ENCODE results near the gene ING4.

The ING4 gene

DNA sequence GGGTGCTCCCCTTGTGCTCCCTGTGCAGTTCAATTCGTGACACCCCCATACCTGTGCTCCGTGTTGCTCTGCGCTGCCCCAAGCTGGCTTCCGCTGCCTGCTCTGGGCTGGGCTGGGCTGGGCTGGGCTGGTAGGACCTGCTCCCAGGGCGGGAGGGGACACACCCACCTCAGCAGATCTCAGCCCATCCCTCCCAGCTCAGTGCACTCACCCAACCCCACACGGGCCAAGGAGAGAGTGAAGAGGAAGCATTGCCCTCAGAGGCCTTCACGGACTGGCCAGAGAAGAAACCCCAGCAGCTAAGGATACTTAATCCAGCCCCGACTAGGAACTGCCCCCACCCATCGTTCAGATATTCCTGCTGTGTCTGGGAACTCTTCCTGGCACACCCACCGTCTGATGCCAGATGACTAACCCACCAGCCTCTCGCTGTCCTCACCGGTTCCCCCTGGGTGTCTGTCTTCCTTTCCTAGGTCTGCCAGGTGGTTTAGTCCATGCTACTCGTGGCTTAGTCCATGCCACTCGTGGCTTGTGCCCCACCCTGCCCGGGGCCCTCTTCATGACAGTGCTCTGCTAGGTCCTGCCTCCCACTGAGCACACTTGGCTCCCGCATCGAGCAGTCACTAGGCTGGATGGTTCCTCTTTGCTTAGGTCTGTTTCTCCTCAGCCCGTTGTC lies 26.9 kb downstream of the ING4 start, which contains the start of gene LPAR5:
LPAR5 (minus strand) TSS at position 104 of the 676 bp plus-strand sequence. CDS start 14,711 bp downstream, outside the sequence.
- DNase-seq (ENCODE audit: low spot score): no peak

- peak; percentile 42 for DNase-seq (ENCODE audit: low spot score)
Observed at GRCh38 chr12:6635375-6635855, 27.5 kb downstream of the ING4 start.

GRCh38 chr12:6632026-6632983 lies 30.6 kb downstream of the ING4 start:
- DNase-seq (ENCODE audit: low spot score): peak; percentile 40

DNA sequence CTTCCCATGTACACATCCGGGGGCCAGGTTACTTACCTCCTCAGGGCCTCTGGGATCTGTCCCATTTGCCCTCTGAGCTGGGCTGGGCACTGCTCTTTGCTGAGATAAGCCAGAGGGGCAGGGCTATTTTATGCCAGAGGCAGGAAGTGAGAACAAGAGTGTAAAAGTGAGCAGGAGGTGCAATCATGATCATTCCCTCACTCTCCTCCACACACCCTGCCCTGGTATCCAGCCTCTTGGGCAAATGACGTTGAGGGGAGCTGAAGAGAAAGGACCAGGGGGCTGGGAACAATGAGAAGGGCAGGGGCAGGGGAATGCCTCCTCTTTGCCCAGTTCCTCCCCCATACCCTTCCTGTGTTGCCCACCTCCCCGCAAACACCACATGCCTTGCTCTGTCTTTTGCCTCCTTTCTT lies 31.4 kb downstream of the ING4 start:
- DNase-seq (ENCODE audit: low spot score): no peak

- no peak for DNase-seq (ENCODE audit: low spot score)
Observed at GRCh38 chr12:6630736-6631135, 32.2 kb downstream of the ING4 start.

- DNase-seq (ENCODE audit: low spot score): peak; percentile 38
Observed at GRCh38 chr12:6627616-6628015, 35.3 kb downstream of the ING4 start.

DNA sequence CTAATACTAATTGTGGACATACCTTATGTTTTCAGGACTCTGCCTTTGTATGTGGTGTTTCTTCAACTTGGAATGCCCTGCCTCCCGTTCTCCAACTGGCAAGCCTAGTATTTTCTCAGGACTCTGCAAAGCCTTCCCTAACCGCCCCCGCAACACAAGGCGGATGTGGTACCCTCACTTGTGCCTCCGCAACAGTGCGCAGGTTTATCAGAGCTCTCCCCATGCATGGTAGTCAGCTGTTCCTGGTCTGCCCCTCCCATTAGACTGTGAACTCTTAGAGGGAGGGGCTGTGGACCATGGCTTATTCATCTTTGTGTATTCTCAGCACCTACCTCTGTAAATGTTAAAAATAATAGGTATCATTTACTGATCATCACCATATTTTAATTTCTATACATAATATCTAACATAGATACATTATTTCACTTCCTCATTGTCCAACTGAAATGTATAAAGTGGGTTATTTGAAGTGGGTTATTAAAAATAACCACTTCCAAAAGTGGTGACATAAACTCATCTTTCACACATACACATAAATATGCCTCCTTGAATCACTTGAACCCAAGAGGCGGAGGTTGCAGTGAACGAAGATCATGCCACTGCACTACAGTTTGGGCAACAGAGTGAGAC lies 36.1 kb downstream of the ING4 start:
- DNase-seq (ENCODE audit: low spot score): no peak

DNA sequence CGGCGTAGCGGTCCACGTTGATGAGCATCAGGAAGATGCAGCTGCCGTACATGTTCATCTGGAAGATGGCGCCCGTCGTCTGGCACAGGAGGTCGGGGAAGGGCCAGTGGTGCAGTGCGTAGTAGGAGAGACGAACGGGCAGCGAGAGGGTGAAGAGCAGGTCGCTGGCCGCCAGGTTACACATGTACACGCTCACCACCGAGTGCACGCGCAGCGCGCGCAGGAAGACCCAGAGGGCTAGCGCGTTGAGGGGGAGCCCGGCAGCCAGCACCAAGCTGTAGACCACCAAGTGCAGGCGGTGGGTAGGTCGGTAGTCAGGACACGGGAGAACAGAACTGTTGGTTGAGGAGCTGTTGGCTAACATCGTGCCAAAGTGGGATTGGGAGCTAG lies 42.0 kb downstream of the ING4 start:
- no peak for DNase-seq (ENCODE audit: low spot score)

DNA sequence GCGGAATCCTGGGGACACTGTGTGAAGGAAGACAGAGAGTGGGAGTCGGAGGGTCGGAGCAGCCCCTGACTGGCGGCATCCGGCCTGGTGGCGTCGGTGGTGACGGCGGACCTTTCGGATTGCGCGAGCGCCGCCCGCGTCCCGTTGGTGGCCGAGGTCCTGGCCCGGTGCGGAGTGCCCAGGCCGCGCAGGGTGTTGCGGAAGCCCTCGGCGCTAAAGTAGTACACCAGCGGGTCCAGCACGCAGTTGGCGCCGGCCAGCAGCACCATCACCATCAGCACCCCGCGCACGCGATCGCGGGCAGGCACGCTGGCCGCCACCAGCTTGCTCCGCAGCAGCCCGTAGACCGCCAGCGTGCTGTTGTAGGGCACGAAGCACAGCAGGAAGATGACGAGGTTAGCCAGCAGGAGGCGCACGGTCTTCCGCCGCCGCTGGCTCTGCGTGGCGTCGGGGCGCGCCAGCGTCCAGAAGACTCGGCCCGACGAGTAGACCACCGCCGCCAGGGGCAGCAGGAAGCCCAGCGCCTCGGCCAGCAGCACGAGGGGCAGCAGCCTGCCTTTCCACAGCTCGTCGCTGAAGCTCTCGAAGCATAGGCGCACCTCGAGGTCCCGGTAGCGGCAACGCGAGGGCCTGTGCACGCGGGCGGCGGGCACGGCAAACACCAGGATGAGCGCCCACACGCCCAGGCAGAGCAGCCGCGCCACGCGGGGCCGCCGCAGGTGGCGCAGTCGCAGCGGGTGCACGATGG lies 42.6 kb downstream of the ING4 start:
- peak; percentile 42 for DNase-seq (ENCODE audit: low spot score)

DNA sequence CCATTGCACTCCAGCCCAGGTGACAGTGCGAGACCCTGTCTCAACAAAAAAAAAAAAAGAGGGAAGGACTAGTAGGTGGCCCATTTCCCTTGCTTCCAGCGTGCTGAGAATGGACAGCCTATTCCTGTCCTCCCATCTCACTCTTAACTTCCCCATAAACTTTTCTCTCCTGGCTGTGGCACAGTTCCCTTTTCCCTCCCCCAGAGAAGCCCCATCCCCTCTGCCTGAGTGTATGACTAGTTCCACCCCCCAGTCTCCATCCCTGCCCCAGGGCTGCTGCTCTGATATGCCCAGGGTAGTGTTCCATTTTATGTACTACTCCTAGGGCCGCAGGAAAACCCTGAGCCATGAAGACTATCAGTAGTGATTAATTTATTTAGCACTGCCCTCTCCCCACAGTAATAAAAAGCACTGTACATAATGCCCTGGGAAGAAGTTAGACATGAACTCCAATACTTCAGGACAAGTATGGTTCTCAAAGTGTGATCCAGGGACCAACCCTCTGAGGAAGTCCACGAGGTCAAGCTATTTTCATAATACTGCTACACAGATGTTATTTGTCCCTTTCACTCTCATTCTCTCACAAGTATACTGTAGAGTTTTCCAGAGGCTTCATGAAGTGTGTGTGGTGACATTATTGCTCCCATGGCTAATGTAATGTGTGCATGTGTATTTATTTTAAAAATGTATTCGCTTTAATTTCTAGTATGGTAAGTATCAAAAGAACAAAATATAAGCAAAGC lies 44.3 kb downstream of the ING4 start:
- no peak for DNase-seq (ENCODE audit: low spot score)

DNA sequence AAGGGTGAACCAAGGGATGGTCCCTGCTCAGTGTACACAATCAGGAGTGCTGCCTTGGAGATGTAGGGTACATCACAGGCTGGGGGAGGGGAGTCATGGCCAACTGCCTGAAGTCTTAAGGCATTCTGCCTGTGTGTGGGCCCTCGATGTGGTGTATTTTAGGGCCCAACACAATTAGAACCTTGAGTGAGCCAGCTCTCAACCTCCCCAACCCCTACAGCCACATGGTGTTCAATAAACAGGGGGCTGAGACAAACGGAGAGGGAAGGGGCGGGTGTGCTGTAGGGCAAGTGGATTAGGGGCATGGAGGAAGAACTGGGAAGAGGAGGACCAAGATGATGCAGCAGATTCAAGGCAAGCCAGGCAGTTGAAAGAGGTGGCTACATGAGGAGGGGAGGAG lies 47.1 kb downstream of the ING4 start:
- no peak for DNase-seq (ENCODE audit: low spot score)

GRCh38 chr12:6614513-6615172 lies 48.3 kb downstream of the ING4 start:
- no peak for DNase-seq (ENCODE audit: low spot score)

GRCh38 chr12:6613776-6614512 lies 49.0 kb downstream of the ING4 start:
- no peak for DNase-seq (ENCODE audit: low spot score)

DNA sequence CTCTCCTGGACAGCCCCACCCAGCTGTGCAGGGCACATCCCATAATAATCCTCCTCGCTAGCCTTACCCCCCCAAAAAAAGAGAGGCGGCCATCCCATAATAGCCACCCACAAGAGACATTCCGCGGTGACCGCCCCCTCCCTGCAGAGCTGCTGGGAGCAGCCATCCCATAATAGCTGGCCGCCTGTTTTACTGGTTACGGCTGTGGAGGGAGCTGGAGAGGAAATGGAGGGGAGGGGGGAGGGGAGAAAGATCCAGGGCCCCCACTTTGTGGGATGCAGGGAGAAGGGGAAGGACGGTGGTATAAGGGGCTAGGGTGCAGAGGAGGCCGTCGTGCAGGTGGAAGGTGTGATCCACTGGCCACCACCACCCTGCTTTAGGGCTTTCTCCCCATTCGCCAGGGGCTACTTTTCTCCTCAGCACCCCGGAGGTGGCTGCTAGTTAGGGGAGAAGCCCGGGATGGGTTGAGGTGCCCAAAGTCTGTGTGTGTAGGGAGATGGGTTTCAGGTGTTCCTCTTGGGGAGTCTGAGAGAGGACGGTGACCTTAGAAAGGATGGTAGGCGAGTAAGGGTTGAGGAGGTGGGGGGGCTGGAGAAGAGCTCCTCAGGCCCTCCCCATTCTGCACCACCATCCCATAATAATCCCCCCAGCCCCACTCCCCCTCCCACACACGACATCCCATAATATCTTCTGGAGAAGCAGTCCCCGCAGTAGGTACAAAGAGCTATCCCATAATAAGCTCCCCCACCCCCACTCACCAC lies 49.7 kb downstream of the ING4 start:
- DNase-seq (ENCODE audit: low spot score): no peak

DNA sequence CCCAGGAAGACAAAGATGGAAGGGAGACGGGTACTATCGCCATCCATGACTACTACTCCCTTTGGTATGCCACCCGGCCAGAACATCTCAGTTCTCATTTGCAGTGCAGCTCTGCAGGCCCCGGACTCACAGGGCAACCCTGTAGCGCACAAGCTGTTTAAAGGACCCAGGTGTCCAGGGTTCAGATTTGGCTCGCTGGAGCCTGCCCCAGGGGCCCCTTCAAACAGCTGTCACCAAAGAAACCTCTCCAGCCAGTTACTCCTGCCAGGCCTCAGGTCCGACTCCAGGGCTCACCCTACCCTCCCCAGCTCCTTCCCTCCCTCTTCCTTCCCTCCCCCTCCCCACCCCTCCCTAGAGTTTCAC lies 50.3 kb downstream of the ING4 start:
- DNase-seq (ENCODE audit: low spot score): no peak

DNA sequence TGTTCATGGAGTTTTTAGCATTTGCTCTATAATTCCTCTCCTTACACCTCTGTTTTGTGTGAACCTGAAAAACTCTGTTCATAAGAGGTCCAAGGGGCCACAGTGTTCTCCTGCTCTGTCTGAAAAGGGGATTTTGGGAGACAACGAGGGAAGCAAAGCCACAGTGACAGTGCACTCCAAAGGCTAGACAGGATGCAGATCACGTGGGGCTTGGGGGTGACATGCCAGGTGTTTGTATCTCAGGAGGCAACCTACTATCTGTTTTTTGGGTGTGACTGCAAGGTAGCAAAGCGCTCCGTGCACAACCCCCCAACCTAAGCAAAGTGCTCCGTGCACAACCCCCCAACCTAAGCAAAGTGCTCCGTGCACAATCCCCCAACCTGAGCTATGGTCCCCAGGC lies 50.7 kb downstream of the ING4 start:
- no peak for DNase-seq (ENCODE audit: low spot score)

GRCh38 chr12:6608592-6609281 lies 54.2 kb downstream of the ING4 start:
- DNase-seq (ENCODE audit: low spot score): no peak

GRCh38 chr12:6607751-6608591 lies 54.9 kb downstream of the ING4 start:
- DNase-seq (ENCODE audit: low spot score): peak; percentile 65

All from activated CD4-positive, alpha-beta T cell treated with anti-CD3 and anti-CD28 coated beads, Interleukin-2, Interleukin-4, amounts not matched to agents 100 ng/mL and 50 ng/mL, durations not matched to agents 16 hours and 8 hours (primary cell).